M059J (cell line): ENCODE data around the gene MIEN1. TPM values are rescaled to one million over a fixed set of nuclear protein-coding genes. Genes with fewer than 3 reads are reported as not detected.
"Not testable (repeated sequence)": the region's sequence is repeated elsewhere in the genome, so short reads cannot be mapped to it uniquely, and the experiment has no call there.

ENCODE experiments used
- DNase-seq: peaks from one replicate; pipeline ENCODE4 v3.0.0-alpha.2; 2012; ENCODE audit warnings: low read depth
- total RNA-seq: library from RNA; depleted of rRNA; stranded (reverse); fragments of >200 nt; shearing (Covaris generic); gene quantifications from 2 replicates; pipeline ENCODE4 v1.2.3, GENCODE V29; 2014; rRNA removed

The MIEN1 gene
- total RNA-seq, 1 experiment from 2014 or later: 89.4 TPM

DNA sequence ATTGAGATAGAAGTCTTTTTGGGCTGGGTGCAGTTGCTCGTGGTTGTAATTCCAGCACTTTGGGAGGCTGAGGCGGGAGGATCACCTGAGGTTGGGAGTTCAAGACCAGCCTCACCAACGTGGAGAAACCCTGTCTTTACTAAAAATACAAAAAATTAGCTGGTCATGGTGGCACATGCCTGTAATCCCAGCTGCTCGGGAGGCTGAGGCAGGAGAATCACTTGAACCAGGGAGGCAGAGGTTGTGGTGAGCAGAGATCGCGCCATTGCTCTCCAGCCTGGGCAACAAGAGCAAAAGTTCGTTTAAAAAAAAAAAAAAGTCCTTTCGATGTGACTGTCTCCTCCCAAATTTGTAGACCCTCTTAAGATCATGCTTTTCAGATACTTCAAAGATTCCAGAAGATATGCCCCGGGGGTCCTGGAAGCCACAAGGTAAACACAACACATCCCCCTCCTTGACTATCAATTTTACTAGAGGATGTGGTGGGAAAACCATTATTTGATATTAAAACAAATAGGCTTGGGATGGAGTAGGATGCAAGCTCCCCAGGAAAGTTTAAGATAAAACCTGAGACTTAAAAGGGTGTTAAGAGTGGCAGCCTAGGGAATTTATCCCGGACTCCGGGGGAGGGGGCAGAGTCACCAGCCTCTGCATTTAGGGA is 31.0 kb downstream of the MIEN1 start:
- not testable (repeated sequence) for DNase-seq

DNA sequence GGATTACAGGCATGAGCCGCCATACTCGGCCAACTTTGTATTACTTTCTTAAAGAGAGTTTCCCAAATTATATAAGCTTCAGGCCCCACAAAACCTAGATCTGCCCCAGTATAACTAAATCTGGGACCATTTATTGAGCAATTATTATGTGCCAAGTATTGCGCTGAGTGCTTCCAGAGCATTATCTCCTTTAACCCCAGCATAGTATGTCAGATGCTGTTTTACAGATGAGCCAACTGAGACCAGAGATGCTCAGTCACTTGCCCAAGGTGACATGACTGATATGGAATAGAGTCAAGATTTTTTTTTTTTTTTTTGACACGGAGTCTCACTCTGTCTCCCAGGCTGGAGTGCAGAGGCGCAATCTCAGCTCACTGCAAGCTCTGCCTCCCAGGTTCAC is 32.4 kb downstream of the MIEN1 start:
- DNase-seq: no peak

DNA sequence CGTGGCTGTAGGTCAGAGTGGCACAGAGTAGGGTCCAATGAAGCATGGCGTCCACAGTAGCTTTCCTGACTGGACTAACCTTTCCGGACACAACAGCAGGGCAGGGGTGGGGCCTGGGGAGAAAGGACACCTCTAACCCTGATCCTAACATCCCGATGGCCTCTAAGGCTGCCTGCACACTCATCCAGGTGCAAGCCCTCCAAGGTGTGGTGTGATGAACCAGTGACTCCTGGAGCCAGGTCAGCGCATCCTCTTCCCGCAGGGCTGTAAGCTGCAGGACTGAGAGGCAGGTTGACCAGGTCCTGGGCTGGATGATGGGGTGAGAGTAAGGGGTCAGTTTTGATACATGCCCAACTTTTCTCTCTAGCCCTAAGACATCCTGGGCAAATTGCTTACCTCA is 33.6 kb downstream of the MIEN1 start:
- no peak for DNase-seq

DNA sequence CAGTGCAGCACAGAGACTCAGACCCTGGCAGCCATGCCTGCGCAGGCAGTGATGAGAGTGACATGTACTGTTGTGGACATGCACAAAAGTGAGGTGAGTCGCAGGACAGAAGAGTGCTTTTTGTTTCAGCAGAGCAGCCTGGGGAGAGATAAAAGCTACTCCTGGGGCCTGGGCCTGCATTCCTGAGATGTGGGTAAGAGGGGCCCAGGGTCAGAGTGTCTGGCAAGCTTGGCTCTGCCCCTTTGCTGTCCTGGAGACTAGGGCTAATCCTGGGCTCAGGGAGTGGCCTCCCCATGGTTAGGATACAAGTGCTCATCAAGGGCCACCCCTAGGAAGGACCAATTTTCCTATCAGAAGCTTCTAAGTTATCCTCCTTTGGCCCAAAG is 35.2 kb downstream of the MIEN1 start:
- DNase-seq: no peak

DNA sequence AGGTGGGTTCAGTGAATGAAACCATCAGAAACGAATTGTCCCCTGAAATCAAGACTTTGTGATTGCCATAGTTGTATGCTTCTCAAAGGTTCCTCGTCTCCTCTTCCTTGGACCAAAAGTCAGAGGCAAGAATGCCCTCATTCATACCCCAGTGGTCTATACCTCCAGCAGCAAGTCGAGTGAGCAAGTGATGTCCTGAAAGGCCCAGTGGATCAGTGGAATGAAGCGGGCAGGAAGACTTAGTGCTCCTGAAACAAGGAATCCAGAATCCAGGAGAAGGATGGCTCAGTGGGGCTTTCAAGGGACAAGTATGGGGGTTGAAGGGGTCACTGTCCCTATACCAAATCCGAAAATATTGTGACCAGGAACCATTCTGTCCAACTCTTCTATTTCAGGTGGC is 35.7 kb downstream of the MIEN1 start:
- DNase-seq: no peak

DNA sequence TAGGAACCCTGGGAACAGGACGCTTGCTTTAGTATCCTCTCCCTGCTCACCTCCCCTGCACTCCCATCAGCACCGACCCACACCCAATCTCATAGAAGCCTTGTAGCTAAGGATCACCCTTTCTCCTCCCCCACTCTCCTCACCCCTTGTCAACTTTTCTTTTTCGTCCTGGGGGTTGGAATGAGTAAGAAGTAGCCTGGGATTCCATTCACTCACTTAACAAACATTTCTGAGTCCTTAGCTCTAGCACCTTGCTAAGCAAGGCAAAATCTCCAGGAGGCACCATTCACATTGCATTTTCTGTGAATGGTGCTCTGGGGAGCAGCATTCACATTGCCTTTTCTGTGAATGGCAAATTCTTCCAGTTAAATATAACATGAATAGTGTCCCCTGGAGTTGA is 41.4 kb downstream of the MIEN1 start:
- no peak for DNase-seq

DNA sequence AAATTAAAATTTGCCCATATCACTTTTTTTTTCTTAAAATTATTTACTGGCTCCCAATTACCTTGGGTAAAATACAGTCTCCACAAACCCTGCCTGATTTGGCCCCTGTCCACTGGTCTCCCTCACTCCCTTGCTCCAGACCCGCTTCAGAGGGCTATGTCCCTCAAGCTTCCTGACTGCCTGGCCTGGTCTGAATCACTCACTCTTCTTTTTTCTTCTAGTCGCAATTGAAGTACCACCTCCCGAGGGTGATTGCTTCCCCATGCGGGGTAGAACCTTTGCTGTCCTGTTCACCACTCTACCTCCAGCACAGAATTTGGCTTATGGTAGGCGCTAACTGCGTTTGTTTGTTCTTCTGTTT is 41.9 kb downstream of the MIEN1 start:
- no peak for DNase-seq

DNA sequence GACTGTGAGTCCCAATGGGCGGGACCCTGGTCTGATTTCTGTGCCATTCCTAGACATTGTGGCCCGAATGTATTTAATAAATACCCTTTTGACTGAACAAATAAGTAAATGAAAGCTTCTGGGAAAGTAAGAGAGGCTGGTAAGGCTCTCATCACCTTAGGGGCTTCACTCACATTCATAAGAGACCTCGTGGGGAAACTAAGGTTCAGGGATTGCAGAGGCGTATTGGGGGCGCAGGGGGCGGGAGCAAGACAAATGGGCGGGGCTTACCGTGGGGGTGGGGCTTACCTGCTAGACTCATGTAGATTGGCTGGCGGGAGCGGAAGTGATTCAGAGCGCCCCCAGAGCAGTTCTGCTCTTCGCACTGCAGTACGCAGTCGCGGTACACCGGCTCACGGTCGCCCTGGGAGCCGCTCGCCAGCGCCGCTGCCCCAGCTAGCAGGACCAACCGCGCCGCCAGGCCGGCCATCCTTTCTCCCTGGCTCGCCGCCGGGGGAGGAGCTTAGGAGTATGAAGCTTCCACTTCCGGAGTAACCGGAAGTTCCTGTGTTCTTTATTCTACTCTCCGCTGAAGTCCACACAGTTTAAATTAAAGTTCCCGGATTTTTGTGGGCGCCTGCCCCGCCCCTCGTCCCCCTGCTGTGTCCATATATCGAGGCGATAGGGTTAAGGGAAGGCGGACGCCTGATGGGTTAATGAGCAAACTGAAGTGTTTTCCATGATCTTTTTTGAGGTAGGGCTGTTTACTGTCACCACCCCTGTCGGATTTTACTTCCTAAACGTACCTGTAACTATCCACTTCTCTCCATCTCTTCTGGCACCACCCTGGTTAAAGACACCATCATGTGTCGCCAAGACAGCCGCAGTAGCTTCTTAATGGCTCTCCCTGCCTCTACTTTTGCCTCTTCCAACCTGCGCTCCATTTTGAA is 42.5 kb downstream of the MIEN1 start, which contains the start of gene PGAP3:
PGAP3 (minus strand) TSS at position 512 of the 929 bp plus-strand sequence; CDS start at position 469, 43 bp downstream.
- DNase-seq: peak; percentile 89

DNA sequence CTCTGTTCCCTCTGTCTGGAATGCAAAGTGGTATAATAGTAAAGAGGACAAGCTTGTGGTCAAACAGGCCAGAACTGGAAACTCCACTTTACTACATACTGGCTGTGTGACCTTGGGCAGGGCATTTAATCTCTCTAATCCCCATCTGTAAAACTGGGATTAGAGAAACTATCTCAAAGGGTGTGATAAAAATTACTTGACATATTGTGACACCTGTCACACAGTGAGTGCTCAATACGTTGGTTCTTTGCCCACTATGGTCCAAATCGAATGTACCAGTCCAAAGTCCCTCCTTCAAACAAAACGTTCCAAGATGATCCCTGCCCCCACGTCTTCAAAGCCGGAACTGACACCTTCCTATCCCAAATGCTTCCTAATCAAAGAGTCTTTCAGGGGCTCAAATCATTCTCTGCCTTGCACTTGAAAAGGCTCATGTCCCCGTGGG is 43.2 kb downstream of the MIEN1 start:
- DNase-seq: no peak

DNA sequence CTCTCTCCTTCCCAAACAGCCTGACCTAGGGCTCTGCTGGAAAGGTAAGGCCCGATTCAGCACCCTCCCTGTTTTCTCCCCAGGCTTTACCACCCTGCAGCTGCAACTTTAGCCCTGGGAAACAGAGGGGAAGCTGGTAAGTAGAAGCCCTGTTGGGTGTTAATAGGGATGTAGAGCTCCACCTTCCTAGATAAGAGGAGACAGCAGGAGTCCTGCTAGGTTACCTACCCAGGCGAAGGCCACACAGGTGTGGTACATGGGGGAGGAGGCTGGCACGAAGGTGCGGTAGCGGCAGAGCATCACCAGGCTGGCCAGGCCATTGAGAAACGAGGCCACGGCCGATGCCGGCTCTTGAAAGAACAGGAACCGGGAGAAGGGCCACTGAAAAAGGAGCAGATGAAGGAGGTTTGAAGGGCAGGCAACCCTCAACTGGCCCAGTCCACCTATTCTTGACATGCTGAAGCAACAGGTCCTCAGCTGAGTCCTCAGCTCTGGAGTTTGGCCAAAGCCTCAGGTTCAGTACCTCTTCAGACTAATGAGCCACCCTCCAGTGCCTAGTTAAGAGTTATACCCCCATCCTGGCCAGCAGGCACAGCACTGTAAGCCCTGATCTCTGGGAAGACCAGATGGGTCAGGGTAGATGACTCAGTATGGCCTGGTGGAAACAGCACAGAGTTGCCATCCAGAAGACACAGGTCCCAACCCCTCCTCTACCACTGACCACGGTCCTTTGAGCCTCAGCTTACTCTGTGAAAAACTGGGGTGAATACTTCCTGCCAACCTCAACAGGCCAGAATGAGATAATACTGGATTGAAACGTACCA is 45.8 kb downstream of the MIEN1 start:
- DNase-seq: no peak

DNA sequence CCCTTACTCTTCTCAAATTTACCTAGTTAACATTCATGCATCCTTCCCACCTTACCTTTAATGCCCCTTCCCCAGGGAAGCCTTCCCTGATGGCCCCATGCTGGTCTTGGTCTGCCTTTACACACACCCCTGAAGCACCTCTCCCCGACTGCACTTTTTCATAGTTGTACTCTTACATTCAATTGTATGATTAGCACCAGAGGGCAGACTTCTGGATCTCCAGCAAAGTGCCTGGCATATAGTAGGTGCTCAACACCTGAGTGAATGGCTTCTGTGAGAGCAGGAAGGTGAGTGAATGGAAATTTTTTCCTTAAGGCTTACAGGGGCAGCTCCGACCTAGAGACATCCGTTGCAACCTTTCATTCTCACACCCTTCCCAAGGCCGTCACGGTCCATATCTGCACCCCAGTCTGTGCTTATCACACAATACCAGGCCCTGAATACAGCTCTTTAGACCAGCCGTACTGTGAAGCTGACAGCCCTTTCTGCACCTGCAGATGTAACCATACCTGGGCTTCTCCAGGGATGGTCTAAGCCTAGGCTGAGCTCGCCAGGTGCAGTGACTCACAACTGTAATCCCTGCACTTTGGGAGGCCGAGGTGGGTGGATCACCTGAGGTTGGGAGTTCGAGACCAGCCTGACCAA is 46.9 kb downstream of the MIEN1 start:
- no peak for DNase-seq

DNA sequence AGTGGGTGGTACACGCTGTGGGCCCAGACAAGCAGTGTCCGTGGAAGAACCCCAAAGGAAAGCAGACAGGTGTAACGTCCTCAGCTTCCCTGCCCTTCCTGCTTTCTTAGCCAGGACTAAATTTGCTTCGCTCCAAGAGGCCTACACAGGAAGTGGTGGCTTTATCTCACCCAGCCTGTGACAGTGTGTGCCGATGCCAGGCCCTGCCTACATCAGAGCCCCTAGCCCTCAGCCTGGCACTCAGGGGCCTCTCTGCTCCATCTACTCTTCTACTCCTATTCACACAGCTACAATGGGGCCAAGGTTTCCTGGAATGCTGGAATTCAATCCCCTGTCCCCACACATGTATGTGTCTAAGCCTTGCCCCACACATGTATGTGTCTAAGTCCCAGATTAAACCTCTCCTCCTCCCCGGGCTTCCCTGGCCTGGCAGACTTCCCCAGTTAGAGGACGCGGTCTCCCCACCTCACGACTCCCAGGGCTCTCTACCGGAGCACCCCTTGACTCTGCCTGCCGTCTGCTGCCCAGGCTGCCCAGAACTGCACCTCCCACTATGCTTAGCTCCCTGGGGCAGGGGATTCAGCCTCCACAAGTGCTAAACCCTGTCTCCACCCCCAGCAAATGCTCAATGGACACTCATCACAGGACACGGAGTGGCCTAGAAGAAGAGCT is 50.7 kb downstream of the MIEN1 start:
- no peak for DNase-seq

Other genes with a start within 250 kb of the MIEN1 start
- gene NEUROD2, start 122.6 kb downstream of the MIEN1 start, total RNA-seq: not detected in 2 replicates
- not detected in 2 replicates for gene PPP1R1B, start 103.6 kb downstream of the MIEN1 start, total RNA-seq
- gene STARD3, start 93.4 kb downstream of the MIEN1 start, total RNA-seq: 20.8 and 33.1 TPM in 2 replicates
- 0.05 TPM in 1 of 2 replicates, not detected in the other for gene TCAP, start 65.2 kb downstream of the MIEN1 start, total RNA-seq
- not detected in 2 replicates for gene PNMT, start 62.1 kb downstream of the MIEN1 start, total RNA-seq
- gene PGAP3, start 42.5 kb downstream of the MIEN1 start, total RNA-seq: 9.2 and 13.0 TPM in 2 replicates
- gene ERBB2, start 30.5 kb downstream of the MIEN1 start, total RNA-seq: 1.2 and 1.8 TPM in 2 replicates
- gene GRB7, start 7.4 kb upstream of the MIEN1 start, total RNA-seq: not detected in 2 replicates
- gene IKZF3, start 133.8 kb upstream of the MIEN1 start, total RNA-seq: not detected in 2 replicates
- gene ZPBP2, start 137.7 kb upstream of the MIEN1 start, total RNA-seq: not detected in 2 replicates
- 0.15 and 1.5 TPM in 2 replicates for gene GSDMB, start 188.1 kb upstream of the MIEN1 start, total RNA-seq
- 28.9 and 42.7 TPM in 2 replicates for gene ORMDL3, start 197.1 kb upstream of the MIEN1 start, total RNA-seq
- gene LRRC3C, start 197.2 kb upstream of the MIEN1 start, total RNA-seq: not detected in 2 replicates
- gene GSDMA, start 232.5 kb upstream of the MIEN1 start, total RNA-seq: not detected in 2 replicates